ENCODE measurements around the gene CCDC175. TPM values are rescaled to one million over a fixed set of nuclear protein-coding genes. Genes with fewer than 3 reads are reported as not detected.

The CCDC175 gene
- total RNA-seq, result not detected in 2 replicates

GRCh38 chr14:59576332-59577294 is at the start of gene CCDC175:
TSS of gene CCDC175 (minus strand) at chr14:59576812. CDS start at chr14:59576775, 37 bp downstream.

DNA sequence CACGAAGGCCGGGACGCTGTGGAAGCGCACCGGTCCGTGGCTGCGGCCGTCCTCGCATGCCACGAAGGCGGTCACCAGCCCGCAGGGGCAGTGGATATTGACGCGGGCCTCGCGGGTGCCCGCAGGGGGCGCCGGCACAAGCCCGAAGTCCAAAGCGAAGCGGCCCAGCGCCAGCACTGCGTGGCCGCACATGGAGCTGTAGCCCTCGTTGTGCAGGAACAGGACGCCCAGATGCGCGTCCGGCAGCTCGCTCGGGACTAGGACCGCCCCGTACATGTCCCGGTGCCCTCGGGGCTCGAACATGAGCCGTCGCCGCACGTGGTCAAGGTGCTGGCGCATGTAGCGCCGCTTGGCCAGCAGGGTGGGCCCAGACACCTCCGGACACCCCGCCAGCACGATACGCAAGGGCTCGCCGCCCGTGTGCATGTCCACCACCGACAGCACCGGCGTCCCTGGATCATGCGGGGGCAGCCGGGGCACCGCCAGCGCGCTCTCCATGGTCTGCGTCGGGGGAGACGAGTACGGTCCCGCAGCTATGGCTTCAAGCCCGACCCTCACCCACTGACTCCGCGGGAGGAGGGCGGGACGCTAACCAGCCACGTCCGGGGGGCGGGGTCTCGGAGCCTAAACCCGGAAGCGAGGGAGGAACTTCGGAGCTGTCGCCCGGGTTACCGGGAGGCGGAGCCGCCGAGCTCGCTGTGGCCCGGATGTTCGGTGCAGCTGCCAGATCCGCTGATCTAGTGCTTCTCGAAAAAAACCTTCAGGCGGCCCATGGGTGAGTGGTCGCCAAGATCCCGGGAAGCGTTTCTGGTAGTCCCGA is 92.6 kb downstream of the CCDC175 start, which contains the start of the genes JKAMP and L3HYPDH:
TSS of gene JKAMP (plus strand) at position 699 of the 820 bp plus-strand sequence. CDS start at position 772, 73 bp downstream.
TSS of gene L3HYPDH (minus strand) at position 590 of the 820 bp plus-strand sequence. CDS start at position 498, 92 bp downstream.

GRCh38 chr14:59465316-59466135 is 111.1 kb downstream of the CCDC175 start, which contains the start of gene GPR135:
TSS of gene GPR135 (minus strand) at chr14:59465380. CDS start at chr14:59465226, 154 bp downstream.

Other genes with a start within 250 kb of the CCDC175 start
- gene GPR135, start 111.4 kb downstream of the CCDC175 start, total RNA-seq, result 0.74 and 0.93 TPM in 2 replicates
- gene L3HYPDH, start 92.4 kb downstream of the CCDC175 start, total RNA-seq, result 24.2 and 29.9 TPM in 2 replicates
- 55.7 and 60.4 TPM in 2 replicates for gene JKAMP, start 92.3 kb downstream of the CCDC175 start, total RNA-seq

Data from mammary microvascular endothelial cell (primary cell).